Erythroblast (primary cell): ENCODE results near the gene LRP3.

Experiments
- GATA1 ChIP-seq: IDR thresholded peaks from 2 replicates; pipeline ENCODE4 v1.6.1; 2011; ENCODE audit warnings: low read depth, mild to moderate bottlenecking, control low read depth, low read length, moderate library complexity
- POLR2A ChIP-seq: IDR thresholded peaks from 2 replicates; pipeline ENCODE4 v1.6.1; 2011; ENCODE audit warnings: mild to moderate bottlenecking, low read length

GRCh38 chr19:33159893-33160292, 34.2 kb upstream of the LRP3 start:
- no peak for TF ChIP-seq POLR2A
- TF ChIP-seq GATA1: no peak
